ENCODE data around the gene NPAS3. TPM values are rescaled to one million over a fixed set of nuclear protein-coding genes. Genes with fewer than 3 reads are reported as not detected.

NPAS3 gene
- total RNA-seq, 1 experiment from 2014 or later: not detected

- H3K9me3 ChIP-seq (ENCODE audit: control insufficient read depth in 1 of 2, insufficient read depth in 1 of 2, low read depth in 1 of 2, low read length in 2 of 2): peaks cover 0 to 3% of the 10 kb centered on the region in 2 experiments; a peak in 1 of 4 replicates
- H3K36me3 ChIP-seq (ENCODE audit: control insufficient read depth in 1 of 2, insufficient read depth in 2 of 2, low read length in 2 of 2): no peaks in the 10 kb centered on the region
- no peak overlapping the region for H3K27ac ChIP-seq (ENCODE audit: low read depth, low read length)
- H3K27me3 ChIP-seq (ENCODE audit: insufficient read depth, low read length): 0 out of 2 replicates have a peak, but pooled peaks cover 4% of the 10 kb centered on the region
- no peak for ATAC-seq
- no TSS peak for BruUV-seq (replicated peaks)
- no peak overlapping the region for H3K9ac ChIP-seq (ENCODE audit: low read length)
- no peaks in the 10 kb centered on the region for H3K9me2 ChIP-seq (ENCODE audit: insufficient read depth)
- H3K4me1 ChIP-seq (ENCODE audit: control insufficient read depth in 1 of 2, insufficient read depth in 2 of 2, low read length in 2 of 2): no peaks in the 10 kb centered on the region
- H3K79me2 ChIP-seq (ENCODE audit: insufficient read depth, low read length): no peaks in the 10 kb centered on the region
- no peaks in the 10 kb centered on the region for H4K20me1 ChIP-seq (ENCODE audit: insufficient read depth)
- intact Hi-C loops (cut with micrococcal nuclease): no loop called here
- no peak overlapping the region for H3K4me3 ChIP-seq (replicated peaks in 1 of 2; ENCODE audit: low read depth in 1 of 2, low read length in 2 of 2)
- ChIA-PET POLR2A (no interaction called here), CTCF (no interaction called here), RAD21 (ENCODE audit: low non-redundant PET in 1 of 2, low total read pairs in 2 of 2, uncharacterized antibody in 2 of 2, unreplicated experiment in 2 of 2) (no interaction called here)
- H3K4me2 ChIP-seq (ENCODE audit: low read length): no peak overlapping the region
- TF ChIP-seq MAX (IDR thresholded peaks at IDR 0.05): no peak
- no peak for TF ChIP-seq CEBPB (IDR thresholded peaks at IDR 0.05; ENCODE audit: low read depth)
- TF ChIP-seq REST (IDR thresholded peaks at IDR 0.05; ENCODE audit: low read depth): no peak
- no peak for TF ChIP-seq SP1 (IDR thresholded peaks at IDR 0.05; ENCODE audit: low read depth)
- no peak for TF ChIP-seq CBX3 (IDR thresholded peaks at IDR 0.05; ENCODE audit: low read depth)
- no peak for TF ChIP-seq TCF7L2 (IDR thresholded peaks at IDR 0.05; ENCODE audit: borderline replicate concordance, extremely low read depth, insufficient read depth, insufficient read length)
- no peak for TF ChIP-seq SRF (IDR thresholded peaks at IDR 0.05; ENCODE audit: low read depth)
- TF ChIP-seq POLR2A (IDR thresholded peaks at IDR 0.05; ENCODE audit: borderline replicate concordance, extremely low read depth, insufficient read depth, insufficient read length): no peak
- TF ChIP-seq RAD21 (IDR thresholded peaks at IDR 0.05; ENCODE audit: low read depth): no peak
- TF ChIP-seq ZBTB33 (IDR thresholded peaks at IDR 0.05; ENCODE audit: extremely low read depth, insufficient replicate concordance, low read length): no peak
- no peak for TF ChIP-seq ZFX (IDR thresholded peaks at IDR 0.05)
- TF ChIP-seq SIN3A (IDR thresholded peaks at IDR 0.05; ENCODE audit: low read depth): no peak
- TF ChIP-seq POLR2AphosphoS5 (IDR thresholded peaks at IDR 0.05; ENCODE audit: low read depth, low read length): no peak
- TF ChIP-seq EZH2phosphoT487 (IDR thresholded peaks at IDR 0.05; ENCODE audit: borderline replicate concordance): no peak
- no peak for TF ChIP-seq EZH2 (IDR thresholded peaks at IDR 0.05)
- TF ChIP-seq YY1 (IDR thresholded peaks at IDR 0.05; ENCODE audit: extremely low read depth, insufficient replicate concordance, low read depth, low read length): no peak
- TF ChIP-seq ATF3 (IDR thresholded peaks at IDR 0.05): no peak
- TF ChIP-seq ZNF274 (IDR thresholded peaks at IDR 0.05; ENCODE audit: low read depth, low read length): no peak
- no peak for TF ChIP-seq JUND (IDR thresholded peaks at IDR 0.05)
- no peak for TF ChIP-seq EGR1 (IDR thresholded peaks at IDR 0.05; ENCODE audit: low read depth)
- no peak for DNase-seq (ENCODE audit: low read depth, low spot score)
- no peak overlapping the region for H2AFZ ChIP-seq (ENCODE audit: low read depth, low read length, poor library complexity, severe bottlenecking)
These were observed 193.1 kb downstream of the NPAS3 start for GRCh38 chr14:33131801-33132200.
